Endothelial cell of umbilical vein (primary cell): ENCODE data around the gene KRT33B.

Experiments used
- EZH2 ChIP-seq: IDR thresholded peaks from 2 replicates; pipeline ENCODE4 v1.6.1; 2012; ENCODE audit warnings: borderline replicate concordance, low read depth, mild to moderate bottlenecking, moderate library complexity, low read length, inconsistent platforms; ENCODE audit not compliant: severe bottlenecking
- FOS ChIP-seq: IDR thresholded peaks from 2 replicates; pipeline ENCODE4 v1.6.1; 2011; ENCODE audit warnings: mild to moderate bottlenecking, low read length, moderate library complexity, borderline replicate concordance; ENCODE audit not compliant: insufficient read depth
- JUN ChIP-seq: IDR thresholded peaks from 2 replicates; pipeline ENCODE4 v1.6.1; 2011; ENCODE audit warnings: borderline replicate concordance, low read depth; ENCODE audit not compliant: insufficient read length, insufficient read depth
- MAX ChIP-seq: IDR thresholded peaks from 2 replicates; pipeline ENCODE4 v1.6.1; 2011; ENCODE audit not compliant: insufficient read depth, insufficient read length
- MYC ChIP-seq: IDR thresholded peaks from one replicate; pipeline ENCODE4 v1.6.1; 2011; ENCODE audit warnings: mild to moderate bottlenecking, low read depth, low read length
- POLR2A ChIP-seq: IDR thresholded peaks from 2 replicates; pipeline ENCODE4 v1.6.1; 2012; ENCODE audit warnings: low read depth, mild to moderate bottlenecking, control low read depth, low read length
- POLR2AphosphoS5 ChIP-seq: IDR thresholded peaks from 2 replicates; pipeline ENCODE4 v1.6.1; 2012; ENCODE audit warnings: low read depth, mild to moderate bottlenecking, control low read depth, low read length, moderate library complexity; ENCODE audit not compliant: insufficient read depth
- TF ChIP-seq, protein P1 (sequence below), 2 donors: IDR thresholded peaks; 1 replicate in 1 of 2; 2 replicates in 1 of 2; pipeline ENCODE4 v1.5.1; 2011; ENCODE audit warnings: low read length in 2 of 2, mild to moderate bottlenecking in 2 of 2, moderate library complexity in 2 of 2, control low read depth in 1 of 2, inconsistent platforms in 1 of 2, low read depth in 1 of 2; ENCODE audit not compliant: insufficient read depth in 1 of 2; ENCODE audit errors: extremely low read depth in 1 of 2

- TF ChIP-seq, protein P1, sequence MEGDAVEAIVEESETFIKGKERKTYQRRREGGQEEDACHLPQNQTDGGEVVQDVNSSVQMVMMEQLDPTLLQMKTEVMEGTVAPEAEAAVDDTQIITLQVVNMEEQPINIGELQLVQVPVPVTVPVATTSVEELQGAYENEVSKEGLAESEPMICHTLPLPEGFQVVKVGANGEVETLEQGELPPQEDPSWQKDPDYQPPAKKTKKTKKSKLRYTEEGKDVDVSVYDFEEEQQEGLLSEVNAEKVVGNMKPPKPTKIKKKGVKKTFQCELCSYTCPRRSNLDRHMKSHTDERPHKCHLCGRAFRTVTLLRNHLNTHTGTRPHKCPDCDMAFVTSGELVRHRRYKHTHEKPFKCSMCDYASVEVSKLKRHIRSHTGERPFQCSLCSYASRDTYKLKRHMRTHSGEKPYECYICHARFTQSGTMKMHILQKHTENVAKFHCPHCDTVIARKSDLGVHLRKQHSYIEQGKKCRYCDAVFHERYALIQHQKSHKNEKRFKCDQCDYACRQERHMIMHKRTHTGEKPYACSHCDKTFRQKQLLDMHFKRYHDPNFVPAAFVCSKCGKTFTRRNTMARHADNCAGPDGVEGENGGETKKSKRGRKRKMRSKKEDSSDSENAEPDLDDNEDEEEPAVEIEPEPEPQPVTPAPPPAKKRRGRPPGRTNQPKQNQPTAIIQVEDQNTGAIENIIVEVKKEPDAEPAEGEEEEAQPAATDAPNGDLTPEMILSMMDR (IDR thresholded peaks at IDR 0.05; ENCODE audit: extremely low read depth in 1 of 2, insufficient read depth in 1 of 2, low read depth in 1 of 2, low read length in 2 of 2): peak; percentile 40 to 69
- no peak for TF ChIP-seq POLR2A
- no peak for TF ChIP-seq EZH2
- TF ChIP-seq JUN: no peak
- no peak for TF ChIP-seq POLR2AphosphoS5
- TF ChIP-seq FOS: no peak
- no peak for TF ChIP-seq MYC
- no peak for TF ChIP-seq MAX
Observed at GRCh38 chr17:41322094-41322902, 47.3 kb downstream of the KRT33B start.
